HG03039 (cell line): ENCODE results near the gene CCDC187.
"Not testable (repeated sequence)": the region's sequence is repeated elsewhere in the genome, so short reads cannot be mapped to it uniquely, and the experiment has no call there.

Source experiments
- ATAC-seq: cut with Tn5 transposase; IDR thresholded peaks from one replicate; pipeline ENCODE4 v1.9.1; 2021; ENCODE audit warnings: mild to moderate bottlenecking, moderate library complexity; ENCODE audit not compliant: unreplicated experiment

CCDC187 gene

DNA sequence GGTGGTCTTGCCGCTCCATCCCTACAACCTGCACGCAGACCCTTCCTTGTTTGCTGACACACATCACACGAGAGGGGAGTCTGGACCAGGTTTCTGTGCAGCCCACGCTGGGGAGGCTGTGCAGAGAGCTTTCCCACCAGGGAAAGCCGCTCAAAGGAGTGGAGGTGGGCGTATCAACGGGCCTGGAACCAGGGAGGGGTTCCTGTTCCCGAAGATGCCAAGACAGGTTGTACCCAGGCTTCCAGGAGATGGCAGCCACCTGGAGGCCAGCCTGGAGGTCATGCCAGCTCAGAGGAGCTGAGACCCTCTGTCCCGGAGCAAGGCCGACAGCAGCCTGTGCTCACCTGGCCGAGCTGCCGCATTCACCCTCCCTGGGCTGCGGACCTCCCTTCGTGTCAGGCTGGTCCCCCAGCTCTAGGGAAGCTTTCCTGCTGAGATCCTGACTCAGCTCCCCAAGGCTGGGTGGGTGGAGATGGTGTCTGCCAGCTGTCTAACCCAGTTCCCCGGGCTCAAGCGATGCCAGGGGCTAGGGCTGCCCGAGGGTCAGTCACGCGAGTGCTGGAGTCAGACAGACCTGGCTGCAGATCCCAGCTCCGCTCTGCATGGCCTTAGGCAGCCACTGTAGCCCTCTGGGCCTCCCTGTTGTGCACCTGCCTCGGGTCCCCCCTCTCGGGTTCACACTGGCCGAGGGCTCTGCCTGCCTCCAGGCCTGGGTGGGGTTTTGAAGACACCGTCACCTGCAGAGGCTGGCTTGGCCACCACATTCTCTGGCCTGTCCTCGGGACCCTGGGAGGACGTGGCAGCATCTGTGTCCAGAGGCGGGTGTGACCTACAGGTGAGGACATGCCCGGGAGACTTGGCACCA, 29.7 kb downstream of the CCDC187 start:
- ATAC-seq = no peak

DNA sequence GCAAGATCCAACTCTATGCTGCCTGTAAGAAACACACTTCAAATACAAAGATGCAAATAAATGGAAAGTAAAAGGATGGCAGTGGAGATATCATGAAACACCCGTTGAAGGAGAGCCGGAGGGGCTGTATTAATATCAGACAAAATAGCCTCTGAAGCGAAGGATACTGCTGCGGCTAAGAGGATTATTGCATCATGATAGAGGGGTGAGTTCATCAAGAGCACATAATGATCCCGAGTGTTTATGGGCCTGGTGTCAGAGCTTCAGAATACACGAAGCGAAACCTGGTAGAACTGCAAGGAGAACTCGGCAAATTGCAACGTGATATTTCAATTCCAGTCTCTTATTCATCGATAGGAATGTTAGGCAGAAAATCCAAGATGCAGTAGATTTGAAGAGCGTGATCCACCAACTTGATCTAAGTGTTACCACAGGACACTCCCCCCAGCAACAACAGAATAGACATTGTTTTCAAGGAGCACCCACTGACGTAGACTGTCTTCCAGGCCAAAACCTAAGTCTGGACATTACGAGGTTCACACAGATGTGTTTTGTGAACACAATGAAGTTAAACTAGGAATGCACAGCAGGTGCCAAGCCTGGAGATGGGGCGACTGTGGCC, 30.5 kb downstream of the CCDC187 start:
- no peak for ATAC-seq

DNA sequence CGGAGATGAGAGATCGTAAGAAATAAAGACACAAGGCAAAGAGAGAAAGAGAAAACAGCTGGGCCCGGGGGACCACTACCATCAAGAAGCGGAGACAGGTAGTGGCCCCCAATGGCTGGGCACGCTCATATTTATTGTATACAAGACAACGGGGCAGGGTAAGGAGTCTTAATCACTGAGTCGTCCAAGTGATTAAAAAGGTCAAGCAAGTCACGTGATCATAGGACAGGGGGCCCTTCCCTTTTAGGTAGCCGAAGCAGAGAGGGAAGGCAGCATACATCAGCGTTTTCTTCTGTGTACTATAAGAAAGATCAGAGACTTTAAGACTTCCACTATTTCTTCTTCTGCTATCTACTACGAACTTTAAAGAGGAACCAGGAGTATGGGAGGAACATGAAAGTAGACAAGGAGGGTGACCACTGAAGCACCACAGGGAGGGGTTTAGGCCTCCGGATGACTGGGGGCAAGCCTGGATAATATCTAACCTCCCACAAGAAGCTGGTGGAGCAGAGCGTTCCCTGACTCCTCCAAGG, 33.7 kb downstream of the CCDC187 start:
- no peak for ATAC-seq

DNA sequence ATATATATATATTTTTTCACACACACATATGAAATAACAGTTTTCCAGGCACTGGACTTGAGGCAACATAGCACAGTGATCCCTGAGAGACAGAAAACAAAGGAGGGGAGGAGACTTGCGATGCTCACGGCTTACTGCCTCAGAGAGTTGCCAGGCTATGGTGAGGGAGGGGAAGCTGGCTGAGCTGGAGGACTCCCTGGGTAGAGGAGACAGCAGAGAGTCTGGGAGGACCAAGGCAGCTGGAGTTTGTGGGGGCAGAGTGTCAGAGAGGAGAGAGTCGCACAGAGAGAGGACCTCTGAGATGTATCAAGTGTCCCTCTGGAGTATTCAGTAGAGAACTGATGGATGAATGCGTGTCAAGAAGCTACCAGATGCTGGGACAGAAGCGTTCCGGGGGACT, 35.2 kb downstream of the CCDC187 start:
- no peak for ATAC-seq

DNA sequence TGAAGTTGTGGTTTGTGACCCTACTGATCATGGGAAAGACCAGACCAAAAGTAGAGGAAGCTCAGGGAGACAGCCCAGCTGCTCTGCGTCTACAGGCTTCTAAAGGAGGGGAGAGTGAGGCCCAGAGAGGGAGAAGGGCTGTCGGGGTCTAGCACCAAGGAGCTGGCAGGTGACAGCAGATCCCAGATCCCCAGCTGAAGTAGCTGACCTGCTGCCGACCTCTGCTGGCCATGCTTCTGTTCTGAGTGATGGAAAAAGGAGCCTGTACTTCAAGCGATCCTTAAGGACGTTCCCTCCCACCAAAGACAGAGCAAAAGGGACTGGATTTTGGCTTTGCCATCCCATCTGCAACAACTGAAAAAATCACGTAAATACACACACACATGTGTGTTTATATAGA, 35.6 kb downstream of the CCDC187 start:
- ATAC-seq = no peak

DNA sequence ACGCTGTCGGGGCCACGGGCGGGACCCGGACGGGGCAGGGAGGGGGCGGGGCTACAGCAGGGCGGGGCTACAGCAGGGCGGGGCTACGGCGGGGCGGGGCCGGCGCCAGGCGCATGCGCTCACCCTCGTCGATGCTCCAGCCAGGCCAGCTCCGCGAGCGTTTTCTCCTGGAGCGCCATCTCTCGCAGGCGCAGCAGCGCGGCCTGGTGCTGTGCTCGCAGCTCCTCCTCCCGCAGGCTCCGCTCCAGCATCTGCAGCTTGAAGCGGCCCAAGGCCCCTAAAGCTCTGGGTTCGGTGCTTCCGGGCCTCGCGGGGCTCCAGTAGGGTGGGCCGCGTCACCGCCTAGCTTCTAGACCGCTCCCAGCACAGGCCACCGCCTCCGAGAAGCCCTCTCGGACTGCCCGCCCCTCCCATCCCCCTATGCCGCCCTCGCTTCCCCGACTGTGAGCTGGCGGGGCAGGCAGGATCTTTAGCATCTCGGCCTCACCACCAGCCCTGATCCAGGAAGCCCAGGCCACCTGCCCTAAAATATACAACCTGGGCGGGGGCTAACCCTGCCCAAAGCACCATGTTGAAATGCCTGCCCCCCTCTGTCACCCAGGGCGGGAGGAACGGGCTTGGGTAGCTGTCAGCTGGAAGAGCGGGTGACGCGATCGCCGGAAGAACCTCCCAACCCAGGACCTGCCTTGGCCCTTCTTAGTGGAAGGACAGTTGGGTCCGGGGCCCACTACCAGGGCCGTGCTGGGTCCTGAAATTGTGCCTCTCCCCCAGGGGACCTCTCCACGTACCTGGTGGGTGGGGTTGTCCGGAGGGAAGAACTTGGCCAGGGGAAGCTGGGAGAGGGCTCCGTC, 36.4 kb downstream of the CCDC187 start:
- peak; percentile 66 for ATAC-seq

DNA sequence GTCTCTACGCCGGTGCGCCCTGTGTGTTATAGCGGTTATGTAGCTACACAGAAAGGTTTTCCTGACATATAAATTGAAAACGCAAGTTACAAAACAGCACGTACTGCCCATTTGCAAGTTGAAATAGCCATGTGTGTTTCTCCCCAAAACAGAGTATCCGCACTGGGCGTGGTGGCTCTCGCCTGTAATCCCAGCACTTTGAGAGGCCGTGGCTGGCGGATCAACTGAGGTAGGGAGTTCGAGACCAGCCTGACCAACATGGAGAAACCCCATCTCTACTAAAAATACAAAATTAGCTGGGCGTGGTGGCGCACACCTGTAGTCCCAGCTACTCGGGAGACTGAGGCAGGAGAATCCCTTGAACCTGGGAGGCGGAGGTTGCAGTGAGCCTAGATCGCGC, 37.3 kb downstream of the CCDC187 start:
- not testable (repeated sequence) for ATAC-seq

DNA sequence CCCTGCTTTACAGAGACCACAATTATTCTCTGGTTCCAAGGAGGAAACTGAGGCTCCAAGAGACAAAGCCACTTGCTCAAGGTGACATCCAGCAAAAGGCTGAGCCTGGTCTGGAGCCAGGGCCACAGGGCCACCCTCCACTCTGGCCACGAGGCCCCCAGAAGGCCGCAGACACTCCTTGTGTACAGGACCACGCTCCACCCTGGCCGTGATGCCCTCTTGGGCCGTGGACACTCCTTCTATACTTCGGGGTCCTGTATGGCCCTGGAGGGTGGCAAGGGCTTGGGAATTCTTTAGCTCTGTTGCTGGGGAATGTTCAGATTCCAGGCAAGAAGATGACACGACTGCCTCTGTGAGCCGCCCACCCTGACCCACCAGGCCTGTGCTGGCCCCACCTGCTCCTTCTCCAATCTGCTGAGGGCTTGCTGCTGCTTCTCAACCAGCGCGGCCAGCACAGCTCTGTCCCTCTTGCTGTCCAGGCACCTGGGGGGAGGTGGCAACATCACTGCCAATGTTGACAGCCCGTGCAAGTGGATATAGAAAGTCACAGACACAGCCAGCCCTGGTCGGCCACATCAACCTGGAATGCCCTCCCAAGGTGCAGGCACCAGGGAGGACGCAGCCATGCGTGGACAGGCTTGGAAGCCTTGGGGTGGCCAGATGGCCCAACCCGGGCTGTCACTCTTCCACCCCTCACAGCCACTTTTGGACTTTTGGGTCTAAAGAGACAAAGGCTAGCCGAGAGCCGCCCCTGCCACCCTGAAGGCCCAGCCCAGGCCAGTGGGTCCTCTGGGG, 38.1 kb downstream of the CCDC187 start:
- no peak for ATAC-seq

DNA sequence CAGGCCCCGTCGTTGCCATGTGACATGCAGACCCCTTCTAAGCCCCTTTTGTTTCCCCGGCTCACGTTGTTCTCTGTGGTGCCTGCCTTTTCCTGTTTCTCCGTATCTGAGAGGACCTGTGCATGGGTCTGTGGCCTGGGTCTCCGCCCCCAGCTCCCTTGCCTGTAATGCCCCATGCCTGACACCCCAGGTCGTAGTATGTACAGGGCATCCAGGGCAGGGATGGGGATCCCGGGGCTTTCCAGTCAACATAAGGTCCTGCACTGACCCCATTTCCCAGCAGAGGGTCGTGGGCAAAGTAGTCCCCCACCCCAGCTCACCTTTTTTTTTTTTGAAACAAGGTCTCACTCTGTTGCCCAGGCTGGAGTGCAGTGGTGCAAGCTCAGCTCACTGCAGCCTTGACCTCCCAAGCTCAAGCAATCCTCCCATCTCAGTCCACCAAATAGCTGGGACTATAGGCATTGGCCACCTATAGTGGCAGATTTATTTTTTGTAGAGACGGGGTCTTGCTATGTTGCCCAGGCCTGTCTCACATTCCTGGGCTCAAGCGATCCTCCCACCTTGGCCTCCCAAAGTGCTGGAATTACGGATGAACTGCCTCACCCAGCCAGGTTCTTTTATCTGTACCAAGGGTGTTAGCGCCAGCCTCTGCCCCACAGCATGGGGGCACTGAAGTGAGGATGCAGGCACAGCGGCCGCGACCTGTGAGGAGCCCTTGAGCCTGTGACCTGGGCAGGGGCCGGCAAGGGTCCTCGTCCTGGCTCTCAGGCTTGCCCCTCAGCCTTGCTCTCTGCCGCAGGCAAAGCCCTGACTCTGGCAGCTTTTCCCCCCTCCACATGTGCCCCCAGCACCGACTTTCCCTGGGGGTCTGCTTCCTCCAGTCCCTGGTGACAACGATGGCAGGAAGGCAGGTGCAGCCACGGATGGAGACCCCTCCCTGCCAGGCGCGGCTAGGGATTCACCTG, 39.2 kb downstream of the CCDC187 start:
- no peak for ATAC-seq

DNA sequence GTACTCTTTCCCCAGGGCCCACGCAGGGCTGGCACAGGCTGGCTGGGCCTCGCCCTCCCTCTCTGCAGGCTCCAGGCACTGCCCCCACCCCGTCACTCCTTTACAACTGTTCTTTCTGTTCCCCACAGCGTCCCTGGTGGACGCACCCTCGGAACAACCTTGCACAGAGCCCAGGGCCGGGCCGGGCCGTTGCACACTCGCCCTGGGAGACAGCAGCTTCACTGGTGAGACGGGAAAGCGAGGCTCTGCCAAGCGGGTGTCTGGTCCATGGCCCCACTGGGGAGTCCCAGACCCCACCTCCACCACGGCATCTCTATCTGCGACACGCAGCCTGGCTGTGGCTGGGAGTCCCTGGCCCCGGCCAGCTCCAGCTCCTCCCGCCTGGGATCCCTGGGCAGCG, 39.9 kb downstream of the CCDC187 start:
- ATAC-seq = no peak

DNA sequence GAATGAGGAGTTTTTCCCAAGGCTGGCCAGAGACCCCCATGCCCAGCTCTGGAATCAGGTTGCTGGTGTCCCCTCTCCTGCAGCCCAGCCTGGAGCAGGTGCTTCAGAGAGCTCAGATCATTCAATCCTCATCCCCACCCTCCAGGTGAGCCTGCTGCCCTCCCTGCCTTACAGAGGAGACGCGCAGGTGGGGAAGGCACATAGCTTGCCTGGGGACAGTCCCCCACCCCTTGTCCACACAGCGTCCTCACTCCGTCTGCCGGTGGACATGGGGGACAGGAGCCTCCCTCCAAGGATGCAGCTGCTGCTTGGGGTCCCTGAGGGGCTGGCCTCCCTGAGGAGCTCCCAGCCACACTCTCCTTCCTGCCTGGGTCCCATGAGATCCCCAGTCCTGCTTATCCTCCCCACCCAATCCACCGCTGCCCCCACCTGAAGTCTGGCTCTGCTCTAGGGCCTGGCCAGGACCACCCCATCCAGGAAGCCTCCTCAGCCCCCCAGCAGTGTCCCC, 41.2 kb downstream of the CCDC187 start:
- ATAC-seq = no peak

DNA sequence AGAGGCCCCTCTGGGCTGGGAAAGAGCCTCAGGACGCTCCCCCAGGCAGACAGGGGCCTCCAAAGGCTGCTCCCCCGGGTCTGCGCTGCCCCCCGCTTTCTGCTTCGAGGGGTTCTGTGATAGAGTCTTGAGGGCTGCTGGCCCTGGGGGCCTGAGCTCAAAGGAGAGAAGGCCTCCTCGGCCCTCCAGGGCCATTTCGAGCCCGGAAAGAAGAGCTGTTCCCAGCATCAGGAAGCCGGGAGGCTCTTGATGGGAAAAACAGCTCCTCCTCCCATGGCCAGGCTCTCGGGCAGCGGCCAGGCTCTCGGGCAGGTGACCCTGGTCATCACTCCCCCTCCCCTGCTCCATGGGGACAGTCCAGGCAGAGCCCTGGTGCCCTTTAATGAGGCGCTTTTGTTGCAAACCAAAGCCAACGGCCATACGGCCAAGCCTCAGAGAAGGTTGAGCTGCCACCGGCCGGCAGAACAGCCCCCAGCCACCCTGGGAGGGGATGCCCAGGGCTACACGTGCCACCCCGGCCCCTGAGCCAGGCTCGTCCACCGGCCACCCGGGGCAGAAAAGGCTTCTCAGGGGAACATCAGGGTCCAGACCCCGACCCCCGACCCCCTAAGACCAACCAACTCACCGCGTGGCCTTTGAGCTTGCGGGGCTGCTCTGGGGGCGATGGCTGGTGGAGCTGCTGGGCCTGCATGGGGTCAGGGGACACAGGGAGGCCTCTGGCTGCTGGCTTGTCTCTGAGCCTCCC, 42.0 kb downstream of the CCDC187 start:
- no peak for ATAC-seq

DNA sequence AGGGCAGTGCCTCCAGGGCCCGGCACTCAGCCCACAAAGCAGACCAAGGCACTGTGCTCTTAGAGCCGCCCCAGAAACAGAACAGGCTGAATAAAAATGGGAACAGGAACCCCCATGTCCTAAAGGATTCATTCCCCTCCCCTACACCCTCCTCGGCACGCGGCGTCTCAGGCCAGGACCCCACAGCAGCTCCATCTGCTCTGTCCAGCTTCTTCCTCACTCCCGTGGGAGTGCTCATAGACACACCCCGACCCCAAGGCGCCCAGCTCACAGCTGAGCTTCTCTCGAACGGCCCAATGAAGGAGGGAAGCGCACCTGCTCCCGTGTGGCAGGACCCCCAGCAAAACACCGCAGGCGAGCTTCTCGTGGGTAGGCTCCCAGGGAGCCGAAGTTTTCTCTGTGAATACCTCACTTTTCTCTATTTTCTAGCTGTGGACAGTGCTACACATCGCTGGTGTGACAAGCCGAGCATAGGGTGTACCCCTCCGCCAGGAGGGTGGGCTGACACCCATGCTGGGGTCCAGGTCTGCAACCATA, 42.9 kb downstream of the CCDC187 start:
- ATAC-seq = no peak

DNA sequence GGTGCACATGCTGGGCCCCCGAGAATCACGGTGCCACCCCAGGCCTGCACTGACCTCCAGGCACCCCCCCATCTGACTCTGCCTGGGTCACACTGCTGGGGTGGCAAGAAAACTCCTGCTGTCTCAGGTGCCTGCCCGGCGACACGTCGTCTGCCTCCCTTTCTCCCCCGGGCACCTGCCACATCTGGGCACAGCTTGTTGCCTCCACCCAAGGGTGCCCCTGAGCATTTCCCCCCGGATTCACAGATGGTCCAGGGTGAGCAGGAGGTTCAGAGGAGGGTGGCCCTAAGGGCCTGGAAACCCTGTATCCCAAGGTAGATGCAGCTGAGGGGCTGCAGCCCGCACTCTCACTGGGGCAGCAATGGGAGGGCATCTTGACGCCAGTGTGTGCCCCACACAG, 43.4 kb downstream of the CCDC187 start:
- no peak for ATAC-seq

DNA sequence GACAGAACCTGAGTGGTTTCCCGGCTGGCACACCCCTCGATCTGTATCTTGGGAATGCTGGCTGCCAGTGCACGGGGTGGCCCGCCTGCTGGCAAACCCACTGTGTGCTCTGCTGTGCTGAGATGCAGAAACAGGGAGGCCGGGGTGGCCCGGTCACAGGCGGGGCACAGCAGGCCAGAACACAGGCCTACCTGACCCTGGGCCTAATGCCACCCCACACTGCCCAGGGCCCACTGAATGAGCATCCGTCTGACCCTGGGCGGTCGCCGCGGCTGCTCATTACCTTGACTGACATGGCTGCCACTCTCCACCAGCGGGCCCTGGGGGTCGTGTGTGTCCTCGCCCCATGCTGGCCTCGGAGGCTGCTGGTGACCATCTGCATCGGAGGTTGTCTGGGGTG, 44.1 kb downstream of the CCDC187 start:
- ATAC-seq = no peak

DNA sequence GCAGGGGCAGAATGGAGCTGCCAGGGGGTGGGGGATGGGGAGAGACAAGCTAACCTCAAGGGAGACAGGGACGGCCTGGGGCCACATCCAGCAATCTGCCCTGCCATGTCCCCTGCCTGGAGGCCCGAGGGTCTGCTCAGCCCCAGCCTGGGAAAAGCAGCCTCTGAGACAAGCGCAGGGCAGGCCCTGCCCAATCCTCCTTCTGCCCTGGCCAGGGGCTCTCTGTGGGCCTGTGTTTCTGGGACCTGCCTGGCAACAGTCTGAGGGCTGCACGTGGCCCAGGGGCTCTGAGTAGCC, 44.4 kb downstream of the CCDC187 start:
- ATAC-seq = no peak

DNA sequence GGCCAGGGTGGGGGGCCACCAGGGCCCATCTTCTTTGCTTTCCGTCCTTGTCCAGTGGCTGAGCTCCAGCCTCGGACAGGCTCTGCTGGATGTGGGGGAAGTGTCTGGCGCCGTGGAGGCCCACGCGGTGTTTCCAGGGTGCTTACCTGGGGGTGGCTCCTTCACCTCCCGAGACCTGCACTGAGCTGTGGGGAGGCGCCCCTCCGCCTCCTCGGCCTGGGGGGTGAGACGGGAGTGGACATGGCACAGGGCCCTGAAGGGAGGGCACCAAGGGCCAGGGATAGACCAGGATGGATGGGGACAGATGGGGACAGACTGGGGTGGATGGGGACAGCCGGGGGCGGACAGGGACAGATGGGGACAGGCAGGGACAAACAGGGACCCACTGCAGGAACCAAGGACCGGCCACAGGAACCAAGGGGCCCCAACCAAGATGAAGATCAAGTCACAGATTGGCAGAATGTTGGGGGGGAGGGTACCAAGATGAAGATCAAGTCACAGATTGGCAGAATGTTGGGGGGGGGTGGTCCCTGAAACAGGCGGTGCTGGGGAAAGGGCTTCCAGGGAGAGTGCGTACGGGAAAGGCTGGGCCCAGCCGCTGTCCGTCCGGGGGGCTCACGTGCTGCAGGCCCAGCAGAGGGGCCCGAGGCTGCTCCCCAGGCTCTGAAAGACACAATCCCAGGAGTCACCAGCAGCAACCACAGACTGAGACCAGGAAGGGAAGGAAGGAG, 44.9 kb downstream of the CCDC187 start:
- ATAC-seq = no peak

DNA sequence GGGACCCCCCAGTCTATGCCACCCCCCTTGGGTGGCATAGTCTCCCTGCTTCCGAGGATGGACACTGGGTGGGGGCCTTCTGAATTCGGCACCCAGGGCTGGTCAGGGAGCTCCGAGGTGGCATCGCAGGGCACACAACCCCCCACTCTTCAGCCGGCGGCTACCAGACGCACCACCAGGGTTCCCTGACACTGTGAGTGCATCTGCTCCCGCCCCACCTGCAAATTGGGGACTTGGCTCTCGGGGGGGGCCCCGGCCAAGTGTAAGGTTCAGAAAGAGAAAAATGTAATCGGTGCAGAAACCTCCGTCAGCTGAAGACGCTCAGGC, 45.6 kb downstream of the CCDC187 start:
- ATAC-seq = no peak
